K562 (cell line): ENCODE measurements around the gene DMD. TPM values are rescaled to one million over a fixed set of nuclear protein-coding genes. Genes with fewer than 3 reads are reported as not detected.

Source experiments
- ATAC-seq: fragments of 200-7000 bp; cut with Tn5 transposase; 3 replicates; pipeline ENCODE4 v1.9.1; 2020; ENCODE audit warnings: moderate library complexity
- BruUV-seq: library from RNA; stranded (reverse); fragments of 400-500 nt; replicated peaks from 2 replicates; lab custom pipeline; 2021; lab: Mats Ljungman, UMichigan
- CTCF ChIA-PET: fragments of 300-600 bp; formaldehyde crosslinking; extraction: SDS; loops from one replicate; lab custom pipeline; 2021; ENCODE audit warnings: low intra/inter-chr PET ratio; lab: Yijun Ruan, JAX
- POLR2A ChIA-PET: fragments of 300-600, 350-650 bp; sonication (Branson Sonifier 250); formaldehyde crosslinking; extraction: SDS; loops from one replicate; lab custom pipeline; 2021; ENCODE audit warnings: antibody characterized with exemption, inconsistent platforms; lab: Yijun Ruan, JAX
- DNase-seq, 4 experiments: peaks; one replicate each; pipeline versions ENCODE4 v3.0.0 to v3.0.0-alpha.2; 2011 to 2018; ENCODE audit warnings: low spot score in 3 of 4, mixed read lengths in 3 of 4; ENCODE audit errors: extremely low read depth in 1 of 4
- FAIRE-seq: peaks from 2 replicates; lab custom pipeline; 2011; peaks lifted over from hg19 to GRCh38; lab: Jason Lieb, UNC
- H2AFZ ChIP-seq: 2 replicates; pipeline ENCODE4 v1.6.0; 2011; ENCODE audit warnings: low read depth, low read length, control low read depth, inconsistent platforms
- H3K27ac ChIP-seq: fragments of 200-600 bp; 3 replicates; pipeline ENCODE4 v1.8.0; 2011; ENCODE audit warnings: low read depth, mild to moderate bottlenecking, control low read depth, inconsistent platforms, low read length, moderate library complexity, mixed read lengths; ENCODE audit errors: extremely low read depth
- H3K27me3 ChIP-seq, 2 experiments: fragments of 300-600 bp in 1 of 2; 2 replicates in 1 of 2; 3 replicates in 1 of 2; pipeline versions ENCODE4 v1.6.0 to v1.8.0; 2011; ENCODE audit warnings: inconsistent platforms in 2 of 2, low read length in 2 of 2, mild to moderate bottlenecking in 1 of 2, mixed read lengths in 1 of 2, moderate library complexity in 1 of 2; ENCODE audit not compliant: control insufficient read depth in 2 of 2, insufficient read depth in 2 of 2
- H3K36me3 ChIP-seq: fragments of 300-600 bp; 3 replicates; pipeline ENCODE4 v1.8.0; 2011; ENCODE audit warnings: mild to moderate bottlenecking, low read length, inconsistent platforms; ENCODE audit not compliant: control insufficient read depth, insufficient read depth
- H3K4me1 ChIP-seq, 2 experiments: fragments of 200-600 bp in 1 of 2; replicated peaks in 1 of 2; 2 replicates in 1 of 2; 3 replicates in 1 of 2; pipeline versions ENCODE4 v1.5.1 to v1.8.0; 2011; ENCODE audit warnings: inconsistent platforms in 2 of 2, low read length in 2 of 2, mild to moderate bottlenecking in 1 of 2, mixed read lengths in 1 of 2, moderate library complexity in 1 of 2; ENCODE audit not compliant: control insufficient read depth in 2 of 2, insufficient read depth in 2 of 2
- H3K4me2 ChIP-seq: 2 replicates; pipeline ENCODE4 v1.6.1; 2011; ENCODE audit warnings: low read length, control low read depth, inconsistent platforms, mixed read lengths; ENCODE audit not compliant: insufficient read depth
- H3K4me3 ChIP-seq: fragments of 200-600 bp; sonication (generic), shearing (Covaris generic); 2 replicates; pipeline ENCODE4 v1.5.1; 2016; ENCODE audit warnings: control low read depth, inconsistent platforms
- H3K79me2 ChIP-seq: fragments of 200-600 bp; 3 replicates; pipeline ENCODE4 v1.8.0; 2011; ENCODE audit warnings: low read length, inconsistent platforms; ENCODE audit not compliant: control insufficient read depth, insufficient read depth
- H3K9ac ChIP-seq, 2 experiments: 2 replicates each; pipeline versions ENCODE4 v1.6.0 to v1.6.1; 2011; ENCODE audit warnings: low read depth in 2 of 2, low read length in 2 of 2, control low read depth in 1 of 2, inconsistent platforms in 1 of 2, mild to moderate bottlenecking in 1 of 2, mixed read lengths in 1 of 2; ENCODE audit not compliant: insufficient read depth in 1 of 2
- H3K9me1 ChIP-seq: one replicate; pipeline ENCODE4 v1.6.0; 2011; ENCODE audit warnings: inconsistent platforms, mild to moderate bottlenecking, low read length, moderate library complexity; ENCODE audit not compliant: control insufficient read depth, insufficient read depth
- H3K9me3 ChIP-seq: replicated peaks from 2 replicates; pipeline ENCODE4 v1.5.1; 2011; ENCODE audit warnings: low read depth, low read length, inconsistent platforms; ENCODE audit not compliant: control insufficient read depth, insufficient read depth
- H4K20me1 ChIP-seq: replicated peaks from 2 replicates; pipeline ENCODE4 v1.6.1; 2011; ENCODE audit warnings: low read length, inconsistent platforms, mixed read lengths; ENCODE audit not compliant: control insufficient read depth, insufficient read depth
- ARID3B ChIP-seq: fragments of 250-450 bp; sonication (Bioruptor Pico); IDR thresholded peaks from 2 replicates; pipeline ENCODE4 v1.4.0; 2020; ENCODE audit warnings: borderline replicate concordance
- DMBX1 ChIP-seq: fragments of 250-450 bp; sonication (Bioruptor Pico); IDR thresholded peaks from 2 replicates; pipeline ENCODE4 v1.8.0; 2022; ENCODE audit warnings: inconsistent platforms, mild to moderate bottlenecking, moderate library complexity, borderline replicate concordance
- ESRRB ChIP-seq: fragments of 250-450 bp; sonication (Bioruptor Pico); IDR thresholded peaks from 2 replicates; pipeline ENCODE4 v1.5.0; 2020; ENCODE audit warnings: mild to moderate bottlenecking, moderate library complexity, borderline replicate concordance
- GATA2 ChIP-seq: sonication (generic); formaldehyde crosslinking; IDR thresholded peaks from 2 replicates; pipeline ENCODE4 v1.4.0; 2020; ENCODE audit warnings: mild to moderate bottlenecking, missing genetic modification reagents
- HDGF ChIP-seq: fragments of 450-650 bp; IDR thresholded peaks from 2 replicates; pipeline ENCODE4 v1.6.1; 2016
- HES1 ChIP-seq: fragments of 450-650 bp; IDR thresholded peaks from 2 replicates; pipeline ENCODE4 v1.6.1; 2016; ENCODE audit warnings: low read depth, mild to moderate bottlenecking, moderate library complexity
- KLF10 ChIP-seq: fragments of 250-450 bp; sonication (Bioruptor Pico); IDR thresholded peaks from 2 replicates; pipeline ENCODE4 v1.6.1; 2021; ENCODE audit warnings: matching md5 sums
- L3MBTL2 ChIP-seq: fragments of 450-650 bp; IDR thresholded peaks from 2 replicates; pipeline ENCODE4 v1.6.1; 2016; ENCODE audit warnings: mild to moderate bottlenecking, moderate library complexity
- NELFE ChIP-seq: IDR thresholded peaks from 2 replicates; pipeline ENCODE4 v1.6.1; 2011; ENCODE audit warnings: mild to moderate bottlenecking; ENCODE audit not compliant: insufficient read depth, insufficient read length
- NFRKB ChIP-seq: fragments of 450-650 bp; IDR thresholded peaks from 2 replicates; pipeline ENCODE4 v1.6.1; 2016; ENCODE audit warnings: low read depth
- RBBP5 ChIP-seq: fragments of 200-600 bp; sonication (generic); IDR thresholded peaks from 2 replicates; pipeline ENCODE4 v1.6.1; 2012; ENCODE audit warnings: borderline replicate concordance, mild to moderate bottlenecking, low read length, control low read depth, inconsistent platforms; ENCODE audit not compliant: insufficient read depth, poor library complexity, severe bottlenecking
- SMARCC2 ChIP-seq: fragments of 450-650 bp; IDR thresholded peaks from 2 replicates; pipeline ENCODE4 v1.6.1; 2017; ENCODE audit warnings: antibody characterized with exemption, moderate library complexity, mild to moderate bottlenecking, low read depth
- SNRNP70 ChIP-seq: fragments of 200-400 bp; formaldehyde crosslinking; optimal IDR thresholded peaks from 2 replicates; pipeline ENCODE3; 2017; ENCODE audit warnings: low read depth, low read length
- SRF ChIP-seq, 2 experiments: fragments of 250-450, 450-650 bp in 1 of 2; sonication (Bioruptor Pico) in 1 of 2; sonication (generic) in 1 of 2; formaldehyde crosslinking; IDR thresholded peaks; 2 replicates each; pipeline versions ENCODE4 v1.5.0 to v1.5.1; 2020 to 2022; ENCODE audit warnings: mild to moderate bottlenecking in 1 of 2, missing genetic modification reagents in 1 of 2
- TAF1 ChIP-seq: IDR thresholded peaks from 2 replicates; pipeline ENCODE4 v1.6.1; 2011; ENCODE audit warnings: mild to moderate bottlenecking, low read length, moderate library complexity; ENCODE audit not compliant: insufficient read depth, control insufficient read depth, severe bottlenecking; ENCODE audit errors: extremely low read depth
- WGBS: fragments of 100-300 bp; shearing (Covaris generic); methylation state at CpG from one replicate; pipeline ENCODE4 v1.1.6; 2016; ENCODE audit warnings: low coverage, mixed read lengths; ENCODE audit not compliant: insufficient coverage; ENCODE audit errors: missing lambda C conversion rate; 5-methylcytosine and 5-hydroxymethylcytosine counted together
- in situ Hi-C: fragments of 300-500 bp; cut with MboI; formaldehyde crosslinking; loops from 4 replicates; pipeline ENCODE4 v1.15.0; 2018; ENCODE audit warnings: inconsistent platforms, mixed read lengths
- intact Hi-C: fragments of 100-400 bp; cut with micrococcal nuclease; formaldehyde crosslinking; loops from 2 replicates; pipeline ENCODE4 v1.14.2; 2022
- polyA plus RNA-seq, 8 experiments: library from polyadenylated mRNA; depleted of rRNA in 4 of 8; stranded (reverse) in 5 of 8; unstranded in 3 of 8; fragments of >200 nt; fragmentation: Nextera tagmentation in 2 of 8; fragmentation: Illumina TruSeq in 1 of 8; extraction: Ambion mirVana in 2 of 8; extraction: Trizol in 1 of 8; gene quantifications; 2 replicates each; pipeline versions ENCODE4 v1.2.1 to v1.2.3, GENCODE V29; 2011 to 2014; ENCODE audit warnings: inconsistent platforms in 1 of 8, missing spikeins in 1 of 8
- total RNA-seq, 7 experiments: library from RNA; depleted of rRNA in 6 of 7; stranded (reverse); fragments of >200 nt in 6 of 7; fragmentation: Illumina TruSeq in 2 of 7; extraction: Trizol in 2 of 7; gene quantifications; 2 replicates each; pipeline versions ENCODE4 v1.2.1 to v1.2.3, GENCODE V29; 2011 to 2021; ENCODE audit warnings: low replicate concordance in 1 of 7

The DMD gene
- total and polyA plus RNA-seq, 9 of the 15 experiments (the other 6 are each of a cell fraction or from before 2014, with no cell fraction given) = 3.8 to 20.4 (median 11.4) TPM

- Histone ChIP-seq H3K4me1 (no peaks in the 10 kb centered on the region), H3K36me3 (no peaks in the 10 kb centered on the region), H3K27me3 (no peaks in the 10 kb centered on the region), H3K9ac (no peak overlapping the region), H2AFZ (no peak overlapping the region), H3K4me3 (no peak overlapping the region), H3K4me2 (no peak overlapping the region), H3K9me3 (no peaks in the 10 kb centered on the region), H3K79me2 (no peaks in the 10 kb centered on the region), H3K27ac (no peak overlapping the region), H3K9me1 (no peaks in the 10 kb centered on the region), H4K20me1 (no peaks in the 10 kb centered on the region)
- BruUV-seq = no TSS peak
- intact Hi-C loops (no loop called here), in situ Hi-C loops (no loop called here)
- FAIRE-seq (no peak), ATAC-seq (no peak), DNase-seq (no peak)
- ChIA-PET CTCF (no interaction called here), POLR2A (no interaction called here)
- WGBS = 10% methylated on average over 1 of the region's 1 CpG
- no peak for TF ChIP-seq KLF10 (CRISPR knock-in tag)
- no peak for TF ChIP-seq DMBX1
- TF ChIP-seq NELFE = no peak
- TF ChIP-seq SRF (CRISPR knock-in tag; IDR thresholded peaks at IDR 0.05) = no peak
- TF ChIP-seq HDGF = no peak
- no peak for TF ChIP-seq ESRRB (CRISPR knock-in tag)
- TF ChIP-seq HES1 = no peak
- TF ChIP-seq TAF1 = no peak
- no peak for TF ChIP-seq NFRKB
- no peak for TF ChIP-seq ARID3B (CRISPR knock-in tag)
- TF ChIP-seq SNRNP70 = no peak
- no peak for TF ChIP-seq L3MBTL2
- no peak for TF ChIP-seq SMARCC2
- TF ChIP-seq RBBP5 = no peak
- no peak for TF ChIP-seq GATA2 (CRISPR knock-in tag)
Observed at GRCh38 chrX:33175201-33175600, 36.1 kb downstream of the DMD start.
